ENCODE results near the gene ROR1. TPM values are rescaled to one million over a fixed set of nuclear protein-coding genes. Genes with fewer than 3 reads are reported as not detected.

Gene ROR1
- total RNA-seq, 1 donor from 2014 or later = 6.7 TPM

- Mint-ChIP-seq H3K9me3 (ENCODE audit: unreplicated experiment) (no peaks in the 10 kb centered on the region), H3K4me3 (ENCODE audit: unreplicated experiment) (no peak overlapping the region), H3K27me3 (ENCODE audit: unreplicated experiment) (peaks cover 3% of the 10 kb centered on the region), H3K36me3 (ENCODE audit: low read depth, unreplicated experiment) (no peaks in the 10 kb centered on the region), H3K27ac (ENCODE audit: unreplicated experiment) (no peak overlapping the region), H3K4me1 (ENCODE audit: unreplicated experiment) (peaks cover 9% of the 10 kb centered on the region)
- TF ChIP-seq CTCF (IDR thresholded peaks at IDR 0.05; ENCODE audit: unreplicated experiment) = no peak
- DNase-seq (ENCODE audit: low spot score) = no peak
Observed at GRCh38 chr1:63896755-63897154, 122.9 kb downstream of the ROR1 start.

- Mint-ChIP-seq H3K4me3 (ENCODE audit: unreplicated experiment) (no peak overlapping the region), H3K4me1 (ENCODE audit: unreplicated experiment) (peaks cover 4% of the 10 kb centered on the region), H3K36me3 (ENCODE audit: low read depth, unreplicated experiment) (no peaks in the 10 kb centered on the region), H3K27me3 (ENCODE audit: unreplicated experiment) (peaks cover 6% of the 10 kb centered on the region), H3K9me3 (ENCODE audit: unreplicated experiment) (no peaks in the 10 kb centered on the region), H3K27ac (ENCODE audit: unreplicated experiment) (no peak overlapping the region)
- no peak for DNase-seq (ENCODE audit: low spot score)
- no peak for TF ChIP-seq CTCF (IDR thresholded peaks at IDR 0.05; ENCODE audit: unreplicated experiment)
Observed at GRCh38 chr1:63898428-63899196, 124.8 kb downstream of the ROR1 start.

- H3K36me3 Mint-ChIP-seq (ENCODE audit: low read depth, unreplicated experiment) = no peaks in the 10 kb centered on the region
- no peak overlapping the region for H3K27ac Mint-ChIP-seq (ENCODE audit: unreplicated experiment)
- peaks cover 9% of the 10 kb centered on the region for H3K27me3 Mint-ChIP-seq (ENCODE audit: unreplicated experiment)
- no peak for DNase-seq (ENCODE audit: low spot score)
- H3K9me3 Mint-ChIP-seq (ENCODE audit: unreplicated experiment) = no peaks in the 10 kb centered on the region
- TF ChIP-seq CTCF (IDR thresholded peaks at IDR 0.05; ENCODE audit: unreplicated experiment) = no peak
- peaks cover 18% of the 10 kb centered on the region for H3K4me1 Mint-ChIP-seq (ENCODE audit: unreplicated experiment)
- H3K4me3 Mint-ChIP-seq (ENCODE audit: unreplicated experiment) = no peak overlapping the region
Observed at GRCh38 chr1:63901094-63901493, 127.3 kb downstream of the ROR1 start.

- no peaks in the 10 kb centered on the region for H3K36me3 Mint-ChIP-seq (ENCODE audit: low read depth, unreplicated experiment)
- H3K27me3 Mint-ChIP-seq (ENCODE audit: unreplicated experiment) = peaks cover 9% of the 10 kb centered on the region
- no peak overlapping the region for H3K4me3 Mint-ChIP-seq (ENCODE audit: unreplicated experiment)
- peaks cover 18% of the 10 kb centered on the region for H3K4me1 Mint-ChIP-seq (ENCODE audit: unreplicated experiment)
- no peak for TF ChIP-seq CTCF (IDR thresholded peaks at IDR 0.05; ENCODE audit: unreplicated experiment)
- no peak for DNase-seq (ENCODE audit: low spot score)
- no peak overlapping the region for H3K27ac Mint-ChIP-seq (ENCODE audit: unreplicated experiment)
- H3K9me3 Mint-ChIP-seq (ENCODE audit: unreplicated experiment) = no peaks in the 10 kb centered on the region
Observed at GRCh38 chr1:63902844-63903589, 129.2 kb downstream of the ROR1 start.
